HEK293T (cell line): ENCODE data around the gene PITRM1.

Experiments used
- ARNT ChIP-seq: fragments of 450-650 bp; IDR thresholded peaks from 2 replicates; pipeline ENCODE4 v1.6.1; 2017; ENCODE audit warnings: mild to moderate bottlenecking
- BHLHE40 ChIP-seq: fragments of 450-650 bp; IDR thresholded peaks from 2 replicates; pipeline ENCODE4 v1.6.1; 2016; ENCODE audit warnings: mild to moderate bottlenecking, moderate library complexity, borderline replicate concordance
- FOXA1 ChIP-seq: fragments of 450-650 bp; IDR thresholded peaks from 2 replicates; pipeline ENCODE4 v1.6.1; 2016; ENCODE audit warnings: mild to moderate bottlenecking
- FOXM1 ChIP-seq: fragments of 450-650 bp; IDR thresholded peaks from 2 replicates; pipeline ENCODE4 v1.6.1; 2017; ENCODE audit warnings: mild to moderate bottlenecking, borderline replicate concordance
- NFRKB ChIP-seq: fragments of 450-650 bp; IDR thresholded peaks from 2 replicates; pipeline ENCODE4 v1.6.1; 2016; ENCODE audit warnings: mild to moderate bottlenecking, moderate library complexity
- SP1 ChIP-seq: fragments of 450-650 bp; IDR thresholded peaks from 2 replicates; pipeline ENCODE4 v1.6.1; 2017
- SUZ12 ChIP-seq: fragments of 450-650 bp; IDR thresholded peaks from 2 replicates; pipeline ENCODE4 v1.6.1; 2016; ENCODE audit warnings: mild to moderate bottlenecking
- ZNF384 ChIP-seq: fragments of 450-650 bp; IDR thresholded peaks from 2 replicates; pipeline ENCODE4 v1.6.1; 2016

- TF ChIP-seq NFRKB (no peak), SP1 (no peak), SUZ12 (no peak), FOXM1 (no peak), ZNF384 (no peak), BHLHE40 (no peak), ARNT (no peak), FOXA1 (no peak)
These were observed 45.7 kb downstream of the PITRM1 start for GRCh38 chr10:3126741-3127346.
